Epidermal melanocyte (primary cell): ENCODE results near the gene GID4.
A peak's percentile ranks its signal among the peaks of the same experiment; 100 is the strongest.

Source experiments
- DNase-seq: peaks from one replicate; pipeline ENCODE4 v3.0.0; 2011; ENCODE audit warnings: low spot score; ENCODE audit not compliant: insufficient read length

The GID4 gene

DNA sequence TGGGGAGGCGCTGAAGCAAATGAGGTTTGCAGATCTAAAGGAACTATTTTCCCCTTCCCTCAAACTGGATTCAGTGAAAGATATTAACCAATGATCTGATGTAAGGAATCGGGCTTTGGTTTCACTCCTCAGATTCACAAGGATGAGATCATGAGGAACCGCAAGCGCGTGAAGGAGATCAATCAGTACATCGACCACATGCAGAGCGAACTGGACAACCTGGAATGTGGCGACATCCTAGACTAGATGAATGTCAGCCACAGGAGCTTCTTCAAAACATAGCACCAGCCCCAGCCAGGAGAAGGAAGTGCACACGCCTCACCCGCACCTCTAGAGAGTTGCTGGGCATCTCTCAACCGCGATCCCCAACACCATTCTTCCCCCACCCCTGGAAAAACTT lies 22.8 kb upstream of the GID4 start:
- no peak for DNase-seq

DNA sequence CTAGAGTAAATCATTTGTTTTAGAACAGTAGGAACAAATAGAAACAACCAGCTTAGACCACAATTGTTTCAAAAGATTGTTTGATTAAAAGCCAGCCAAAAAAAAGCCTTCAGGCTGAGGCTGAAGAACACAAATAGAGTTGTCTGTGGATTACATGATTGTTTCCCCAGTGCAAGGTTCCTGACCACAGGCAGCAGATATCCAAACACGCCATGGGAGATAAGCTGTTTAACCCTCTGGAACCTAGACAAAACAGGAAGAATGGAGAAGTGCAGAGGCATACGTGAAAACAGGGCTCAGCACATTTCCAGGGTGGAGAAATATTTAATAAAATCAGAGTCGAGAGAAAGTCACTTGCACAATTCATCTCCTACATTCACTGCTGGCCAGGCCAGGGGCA lies 21.2 kb upstream of the GID4 start:
- DNase-seq, result no peak

DNA sequence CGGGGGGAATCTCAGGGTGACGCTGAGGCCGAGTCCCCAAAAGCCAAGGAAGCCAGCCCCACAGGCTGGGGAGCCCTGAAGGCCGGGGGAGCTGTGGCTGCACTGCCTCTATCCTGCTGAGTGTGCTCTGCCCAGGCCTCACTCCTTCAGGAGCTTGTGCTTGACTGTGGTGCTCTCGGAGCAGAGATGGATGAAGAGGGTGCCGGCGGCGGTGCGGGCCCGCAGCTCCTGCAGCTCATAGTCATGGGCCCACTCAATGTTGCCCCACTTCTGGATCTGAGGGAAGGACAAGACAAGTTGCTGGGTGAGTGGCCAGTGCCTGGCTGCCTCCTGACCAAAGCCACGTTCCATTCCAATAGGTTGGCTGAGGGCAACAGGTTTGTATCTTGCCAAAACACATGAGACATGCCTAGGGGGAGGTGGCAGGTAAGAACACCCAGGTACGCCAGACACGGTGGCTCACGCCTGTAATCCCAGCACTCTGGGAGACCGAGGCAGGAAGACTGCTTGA lies 20.7 kb upstream of the GID4 start:
- no peak for DNase-seq

DNA sequence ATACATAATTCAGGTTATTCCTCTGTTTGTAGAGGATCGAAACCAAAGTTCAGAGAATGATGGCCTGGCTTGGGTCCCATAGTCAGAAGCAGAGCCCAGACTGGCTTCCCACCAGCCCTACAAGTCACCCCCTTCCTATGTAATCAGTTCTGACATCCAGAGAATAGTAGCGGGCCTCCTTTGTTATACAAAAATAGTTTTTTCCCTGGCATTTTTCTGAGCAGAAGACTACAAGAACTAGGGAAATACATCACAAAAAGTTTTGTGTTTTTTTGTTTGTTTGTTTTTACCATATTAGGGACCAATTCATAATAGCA lies 19.4 kb upstream of the GID4 start:
- DNase-seq, result no peak

DNA sequence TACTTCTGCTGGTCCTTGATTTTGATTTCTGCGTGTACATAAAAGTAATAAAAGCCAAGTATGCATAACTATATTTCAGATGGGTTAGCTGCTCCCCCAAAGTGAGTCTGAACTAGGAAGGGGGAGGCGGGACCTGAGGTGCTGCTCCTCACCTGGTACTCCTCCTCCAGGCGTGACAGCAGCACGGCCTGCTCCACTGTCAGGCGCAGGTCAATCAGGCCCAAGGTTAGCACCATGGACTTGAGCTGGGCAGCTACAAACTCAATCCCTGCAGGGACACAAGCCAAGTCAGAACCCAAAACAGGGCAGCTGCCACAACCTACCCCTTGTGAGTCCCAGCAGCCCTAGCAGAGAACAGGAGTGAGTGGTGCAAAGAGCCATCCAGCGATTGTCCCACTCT lies 18.2 kb upstream of the GID4 start:
- no peak for DNase-seq

DNA sequence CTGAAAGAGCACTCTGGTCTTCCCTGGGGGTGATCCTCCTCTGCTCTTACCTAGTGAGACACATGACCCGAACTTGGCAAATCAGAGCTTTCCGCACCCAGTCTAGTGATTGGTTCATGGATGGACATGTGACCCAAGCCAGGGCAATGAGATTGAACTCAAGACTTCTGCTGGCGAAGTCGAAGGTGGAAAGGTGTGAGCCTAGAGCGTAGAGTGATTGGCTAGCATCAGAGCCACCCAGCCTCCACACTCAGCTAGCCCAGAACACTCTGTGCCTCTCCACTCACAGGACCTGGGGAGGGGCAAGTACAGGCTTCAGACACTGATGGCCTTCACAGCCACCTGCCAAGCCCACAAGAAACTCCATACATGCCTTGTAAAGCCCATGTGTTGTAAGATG lies 17.8 kb upstream of the GID4 start:
- DNase-seq, result no peak

DNA sequence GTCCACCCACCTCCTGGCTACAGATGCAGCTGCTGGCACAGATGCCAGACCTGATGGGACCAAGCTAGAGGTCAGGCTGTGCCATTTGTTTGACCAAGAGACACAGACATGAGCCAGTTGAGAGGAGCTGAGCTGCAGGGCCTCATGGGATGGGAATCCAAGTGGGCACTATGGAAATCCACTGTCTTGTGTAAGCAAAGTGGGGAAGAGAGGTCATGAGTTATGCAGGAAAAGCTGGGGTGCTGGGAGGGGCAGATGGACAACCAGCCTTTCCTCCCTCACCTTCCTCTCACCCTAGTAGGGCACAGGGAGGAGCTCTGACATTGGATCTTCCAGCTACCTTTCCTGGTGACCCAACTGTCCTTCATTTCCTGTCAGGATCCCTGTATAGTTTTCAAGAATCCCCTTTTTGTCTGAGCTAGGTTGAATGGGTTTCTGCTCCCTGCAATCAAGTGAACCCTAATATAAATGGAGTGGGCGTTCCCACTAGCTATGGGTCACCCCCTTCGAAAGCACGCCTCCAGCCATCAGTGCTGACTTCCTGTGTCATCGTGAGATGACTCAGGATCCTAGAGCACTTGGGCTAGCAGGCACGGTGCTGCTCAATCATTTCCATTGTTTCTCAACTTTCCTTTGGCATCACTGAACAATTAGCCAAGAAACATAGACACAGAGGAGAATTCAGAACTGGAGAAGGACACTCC lies 13.8 kb upstream of the GID4 start:
- no peak for DNase-seq

DNA sequence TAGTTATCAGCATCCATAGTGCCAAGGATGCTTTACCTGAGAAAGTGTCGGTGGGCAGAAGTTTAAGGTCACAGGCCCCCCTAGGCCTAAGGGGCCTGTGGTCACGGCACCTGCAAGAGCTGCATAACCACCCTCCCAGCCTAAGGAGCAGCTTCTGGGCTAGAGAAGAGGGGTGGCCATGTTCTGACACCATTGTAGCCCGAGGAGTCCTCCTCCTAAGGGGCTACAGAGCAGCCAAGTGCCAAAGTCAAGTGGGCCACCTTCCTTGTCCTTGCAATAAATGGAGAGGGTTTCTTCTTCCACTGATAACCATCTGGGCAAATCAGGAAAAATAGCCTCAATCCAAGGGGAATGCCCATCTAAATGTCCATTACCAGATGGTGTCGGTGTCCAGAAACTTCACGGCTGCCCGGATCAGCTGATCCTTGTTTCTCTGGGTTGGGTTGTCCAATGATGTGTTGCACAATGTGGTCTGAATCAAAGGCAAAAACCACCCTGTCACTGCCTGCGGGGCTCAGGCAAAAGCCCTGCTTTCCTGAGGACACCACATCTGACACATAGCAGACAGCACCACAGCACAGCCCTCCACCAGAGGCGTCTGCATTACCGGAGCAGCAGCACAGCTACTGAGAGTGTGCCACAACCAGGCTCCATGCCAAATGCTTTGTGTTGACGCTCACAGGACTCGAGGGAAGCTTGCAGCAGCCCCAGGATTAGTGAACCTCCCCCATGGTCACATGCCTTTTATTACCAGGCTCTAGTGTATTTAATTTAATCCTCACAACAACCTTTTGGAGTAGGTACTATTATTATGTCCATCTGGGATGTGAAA lies 13.0 kb upstream of the GID4 start:
- DNase-seq, result no peak

DNA sequence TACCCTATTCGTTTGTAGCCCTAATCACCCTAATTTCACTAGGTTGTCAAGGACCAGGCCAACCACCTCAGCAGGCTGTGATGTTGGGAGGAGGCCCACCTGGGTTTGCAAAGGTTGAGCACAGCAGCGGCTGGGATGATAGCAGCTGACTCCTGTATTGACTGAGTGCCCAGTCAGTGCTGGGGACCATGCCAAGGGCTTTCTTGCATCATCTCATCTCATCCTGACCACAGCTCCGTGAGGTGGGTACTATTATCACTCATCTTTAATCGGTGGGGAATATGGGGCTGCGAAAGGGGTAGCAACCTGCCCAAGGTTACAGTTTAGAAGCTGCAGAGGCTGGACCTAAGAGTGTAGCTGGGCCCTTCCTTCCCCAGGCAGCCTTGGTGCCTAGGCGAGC lies 11.9 kb upstream of the GID4 start:
- DNase-seq, result no peak

DNA sequence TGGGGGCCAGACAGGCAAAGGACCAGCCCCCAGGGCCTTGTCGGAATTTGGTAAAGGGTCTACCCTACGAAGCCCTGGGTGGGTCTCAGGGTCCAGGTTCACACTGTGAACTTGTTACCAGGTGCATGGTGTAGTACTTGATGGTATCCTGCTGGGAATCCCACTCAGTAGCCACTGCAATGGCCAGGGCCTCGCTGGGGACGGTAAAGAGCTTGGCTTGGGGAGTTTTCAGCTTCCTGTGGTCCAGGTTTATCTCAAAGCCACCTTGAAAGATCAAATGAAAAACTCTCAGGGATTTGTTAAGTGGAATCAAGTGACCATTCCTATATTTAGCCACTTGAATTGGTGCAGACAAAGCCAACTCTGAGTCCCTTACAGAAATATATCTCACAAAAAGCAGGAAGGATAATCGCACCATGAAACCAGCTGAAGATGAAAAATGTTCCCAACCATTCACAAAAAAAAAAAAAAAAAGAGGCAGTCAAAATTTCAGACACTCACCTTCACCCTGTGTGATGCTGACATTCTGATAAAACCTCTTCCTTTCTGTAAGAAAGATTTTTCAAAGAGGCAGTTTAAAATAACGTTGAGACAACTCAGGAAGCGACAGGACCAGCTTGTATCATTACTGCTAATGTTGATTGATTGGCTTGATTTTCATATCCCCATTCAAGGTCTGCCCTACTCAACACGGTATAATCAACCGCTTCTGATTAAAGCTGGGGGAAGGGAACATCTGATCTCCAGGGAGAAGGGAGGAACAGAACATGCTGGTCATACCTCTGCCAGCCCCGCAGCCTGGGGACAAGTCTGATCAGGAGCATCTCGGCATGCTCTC lies 10.9 kb upstream of the GID4 start:
- DNase-seq, result no peak

DNA sequence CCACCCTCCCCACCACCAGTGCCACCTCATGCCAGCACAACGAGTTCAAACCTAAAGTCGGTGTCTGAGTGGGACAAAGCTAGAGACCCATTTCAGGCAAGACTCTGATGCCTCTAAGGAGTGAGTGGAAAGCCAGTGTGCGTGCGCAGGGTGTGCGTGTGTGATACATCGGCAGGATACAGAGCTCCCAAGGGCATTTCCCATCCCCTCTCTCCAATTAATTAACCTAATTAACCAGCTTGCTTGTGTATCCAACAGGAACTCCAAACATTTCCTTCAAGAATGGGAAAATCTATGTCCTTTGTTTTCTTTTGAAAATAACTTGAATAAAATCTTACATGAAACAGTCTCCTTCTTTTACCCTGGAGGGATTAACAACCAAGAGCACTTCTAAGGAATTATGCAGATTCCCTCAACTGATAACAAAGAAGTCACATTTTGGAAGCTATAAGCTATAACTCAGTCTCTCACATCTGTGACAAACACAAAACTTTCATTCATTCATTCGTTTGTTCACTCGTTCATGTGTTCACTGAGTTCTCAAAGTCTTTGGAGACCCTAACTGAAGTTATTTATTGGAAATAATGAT lies 10.2 kb upstream of the GID4 start:
- DNase-seq, result no peak

DNA sequence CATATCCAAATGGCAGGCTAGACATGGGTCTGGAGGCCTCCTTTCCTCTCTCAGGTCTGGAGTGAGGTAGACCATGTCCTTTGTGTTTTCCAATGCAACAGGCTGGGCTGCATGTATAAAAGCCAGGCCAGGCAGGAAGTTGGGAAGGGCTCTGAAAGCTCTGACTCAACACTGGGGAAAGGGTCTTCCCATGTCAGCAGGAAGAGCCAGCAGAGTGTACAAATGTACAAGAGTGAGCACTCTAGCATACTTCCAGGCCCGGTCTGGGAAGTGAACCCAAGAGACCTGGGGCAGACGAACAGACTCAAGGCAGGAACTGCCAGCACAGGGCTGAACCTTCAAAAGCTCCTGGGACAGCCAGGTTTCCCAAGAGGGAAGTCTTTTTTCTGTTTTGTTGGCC lies 7.3 kb upstream of the GID4 start:
- DNase-seq, result no peak

DNA sequence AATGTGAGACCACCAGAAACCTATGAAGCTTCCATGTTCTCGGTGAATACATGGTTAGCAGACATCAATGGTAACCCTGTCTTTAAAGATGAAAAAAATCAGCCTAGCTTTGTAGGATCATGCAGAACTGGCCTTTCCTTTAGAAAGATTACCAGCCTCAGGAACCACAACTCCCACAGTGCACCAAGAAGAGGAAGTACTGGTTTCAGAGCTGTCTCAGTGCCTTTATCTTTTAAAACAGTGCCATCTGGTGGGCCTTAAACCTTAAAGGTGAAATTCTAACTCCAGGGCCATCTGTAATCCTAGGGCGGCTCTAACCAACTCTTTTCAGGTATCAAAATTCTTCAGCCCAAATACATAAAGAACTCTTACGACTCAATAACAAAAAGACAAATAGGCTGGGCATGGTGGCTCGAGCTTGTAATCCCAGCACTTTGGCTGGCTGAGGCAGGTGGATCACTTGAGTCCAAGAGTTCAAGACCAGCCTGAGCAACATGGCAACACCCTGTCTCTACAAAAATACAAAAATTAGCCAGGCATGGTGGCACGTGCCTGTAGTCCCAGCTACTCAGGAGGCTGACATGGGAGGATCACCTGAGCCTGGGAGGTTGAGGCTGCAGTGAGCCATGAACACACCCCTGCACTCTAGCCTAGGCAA lies 5.6 kb upstream of the GID4 start:
- peak; percentile 67 for DNase-seq

DNA sequence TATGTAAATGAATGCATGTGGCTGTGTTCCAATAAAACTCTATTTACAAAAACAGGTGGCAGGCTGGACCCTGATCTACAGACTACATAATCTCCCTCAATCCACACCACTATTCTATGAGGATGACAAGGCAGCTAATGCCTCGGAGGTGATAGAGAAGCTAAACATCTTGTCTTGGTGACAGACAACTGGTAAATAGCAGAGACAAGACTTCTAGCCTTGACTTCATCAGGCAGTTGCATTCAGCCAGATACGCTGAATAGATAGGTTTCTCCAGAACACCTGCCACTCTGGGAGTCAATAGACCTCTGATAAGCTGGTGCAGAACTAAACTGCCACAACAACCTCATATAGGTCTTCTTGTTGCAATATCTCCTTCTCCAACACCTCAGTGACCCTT lies 3.5 kb upstream of the GID4 start:
- no peak for DNase-seq

DNA sequence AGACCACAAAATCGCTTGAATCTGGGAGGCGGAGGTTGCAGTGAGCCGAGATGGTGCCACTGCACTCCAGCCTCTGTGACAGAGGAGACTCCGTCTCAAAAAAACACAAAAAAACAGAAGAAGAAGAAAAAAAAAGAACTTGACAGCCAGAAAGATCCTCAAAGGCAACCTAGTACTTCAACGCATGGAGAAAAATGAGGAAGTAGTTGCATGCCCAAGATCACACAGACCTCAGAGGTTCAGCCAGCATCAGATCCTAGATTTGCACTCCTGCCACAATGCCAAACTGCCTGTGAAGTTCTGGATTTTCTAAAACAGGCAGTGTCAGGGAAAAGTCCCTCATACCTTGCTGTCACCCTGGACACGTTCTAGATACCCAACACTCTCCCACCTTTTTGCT lies 1.7 kb upstream of the GID4 start:
- DNase-seq, result no peak

DNA sequence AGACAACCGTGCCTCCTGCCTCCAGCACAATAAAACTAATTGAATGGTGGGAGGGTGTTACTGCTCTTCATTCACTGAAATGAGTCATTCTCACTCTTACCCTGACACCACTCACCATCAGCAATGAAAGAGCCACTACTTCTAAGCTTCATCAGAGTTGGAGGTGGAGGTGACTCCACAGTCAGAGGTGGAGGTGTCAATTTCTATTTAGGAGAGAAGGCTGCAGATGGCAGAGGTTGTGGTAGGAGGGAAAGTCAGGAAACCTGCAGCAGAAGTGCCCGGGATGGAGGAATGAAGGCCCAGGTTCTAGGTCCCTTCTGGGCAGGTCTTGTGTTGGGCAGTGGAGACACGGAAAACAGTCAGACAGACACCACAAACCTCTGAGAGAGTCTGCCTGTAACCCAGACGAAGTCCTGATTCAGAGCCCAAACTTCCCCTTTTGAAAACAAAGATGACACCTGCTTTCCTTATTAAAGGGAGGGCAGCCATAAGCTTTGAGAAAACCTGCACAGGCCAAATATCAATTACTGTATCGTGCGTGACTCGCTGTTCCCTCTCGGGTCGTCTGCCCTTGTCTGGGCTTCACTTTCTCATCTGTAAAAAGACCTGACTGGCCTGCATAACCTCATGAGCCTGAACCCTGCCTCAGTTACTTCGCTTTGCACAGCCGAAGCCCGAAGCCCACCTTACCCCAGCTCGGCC lies 908 bp upstream of the GID4 start:
- no peak for DNase-seq

DNA sequence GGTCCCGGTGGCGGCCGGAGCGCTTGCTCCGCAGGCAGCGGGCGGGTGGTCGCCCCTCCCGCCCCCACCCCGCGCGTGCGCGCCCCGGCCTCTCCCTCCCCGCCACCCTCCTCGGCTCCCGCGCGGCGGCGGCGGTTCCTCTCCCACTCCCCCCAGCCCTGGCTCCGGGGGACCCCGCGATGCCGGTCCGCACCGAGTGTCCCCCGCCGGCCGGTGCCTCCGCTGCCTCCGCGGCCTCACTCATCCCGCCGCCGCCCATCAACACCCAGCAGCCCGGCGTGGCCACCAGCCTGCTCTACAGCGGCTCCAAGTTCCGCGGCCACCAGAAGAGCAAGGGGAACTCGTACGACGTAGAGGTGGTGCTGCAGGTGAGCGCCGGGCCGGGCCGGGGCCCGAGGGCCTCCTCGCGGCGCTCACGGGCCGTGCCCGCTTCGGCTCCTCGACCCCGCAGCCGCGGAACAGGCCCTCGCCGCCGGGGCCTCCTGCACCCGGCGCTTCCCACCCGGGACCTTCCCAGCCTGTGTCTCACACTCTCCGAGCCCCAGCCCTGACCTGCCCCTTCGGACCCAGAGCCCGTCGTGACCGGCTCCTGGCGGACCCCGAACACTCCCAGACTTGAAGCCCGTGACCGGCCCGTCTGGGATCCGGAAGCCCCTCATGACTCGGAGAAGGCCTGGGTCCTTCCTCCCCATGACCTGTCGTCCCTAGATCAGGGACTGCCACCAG lies 490 bp downstream of the GID4 start:
- DNase-seq, result no peak

DNA sequence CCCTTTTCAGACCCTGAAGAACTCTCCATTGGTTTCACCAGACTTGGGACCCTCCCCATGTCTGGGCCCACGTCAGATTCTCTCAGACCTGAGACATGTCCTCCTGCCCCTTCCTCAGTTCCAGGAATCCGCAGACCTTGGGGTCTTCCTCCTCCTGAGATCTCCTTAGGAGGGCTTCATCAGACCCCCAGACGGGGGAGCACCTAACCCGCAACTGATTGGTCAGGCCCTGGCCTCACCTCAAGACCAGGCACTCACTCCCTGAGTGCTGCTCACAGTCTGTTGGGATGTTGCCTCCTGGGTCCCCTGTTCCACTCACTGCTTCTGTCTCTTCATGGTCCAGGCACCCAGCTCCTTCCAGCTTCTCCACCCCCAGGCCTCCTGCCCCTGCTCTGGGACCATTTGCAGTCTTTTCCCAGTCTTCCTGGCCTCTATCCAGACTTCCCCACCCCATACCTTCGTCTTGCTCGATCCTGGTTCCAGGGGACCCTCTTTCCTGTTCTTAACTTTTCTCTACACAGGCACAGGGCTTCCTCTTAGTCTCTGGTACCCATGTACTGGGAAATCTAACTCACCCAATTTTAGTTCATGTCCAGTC lies 1.2 kb downstream of the GID4 start:
- no peak for DNase-seq

DNA sequence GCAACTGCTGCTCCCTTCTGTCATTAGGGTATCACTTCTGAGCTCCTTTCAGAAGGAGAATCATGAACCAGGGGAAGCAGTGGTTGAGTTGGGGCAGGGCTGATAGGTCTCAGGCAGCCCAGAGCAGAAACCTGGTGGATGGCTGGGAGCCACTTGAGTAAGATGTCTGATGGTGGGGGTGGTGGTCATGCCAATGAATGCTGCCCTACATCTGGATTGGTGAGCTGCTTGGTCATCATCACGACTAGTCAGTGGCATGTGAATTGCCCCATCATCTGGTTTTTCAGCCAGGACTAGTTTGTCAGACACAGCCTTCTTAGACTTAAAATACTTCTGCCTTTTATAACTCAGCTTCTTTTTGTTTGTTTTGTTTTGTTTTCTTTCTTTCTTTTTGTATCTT lies 2.6 kb downstream of the GID4 start:
- DNase-seq, result no peak

DNA sequence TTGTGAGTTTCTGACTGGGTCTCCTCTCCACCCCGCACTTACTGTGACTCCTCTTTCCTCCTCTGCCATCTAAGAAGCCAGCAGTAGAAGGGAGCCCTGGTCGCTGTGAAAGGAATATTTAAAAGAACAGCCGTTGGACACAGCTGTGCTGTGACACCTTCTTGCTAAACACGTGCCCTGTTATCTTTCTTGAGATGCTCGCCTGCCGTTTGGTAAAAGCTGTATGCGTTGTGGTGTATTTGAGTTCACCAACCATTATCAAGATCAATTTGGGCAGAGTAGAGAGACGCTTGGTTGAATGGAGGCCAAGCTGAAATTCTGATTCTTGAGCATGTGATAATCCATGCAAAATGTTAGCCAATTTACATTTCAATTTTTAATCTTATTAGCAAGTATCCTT lies 3.8 kb downstream of the GID4 start:
- no peak for DNase-seq
